ENCODE results near the gene MUC5AC. TPM values are rescaled to one million over a fixed set of nuclear protein-coding genes. Genes with fewer than 3 reads are reported as not detected.
"Not testable (repeated sequence)": the region's sequence is repeated elsewhere in the genome, so short reads cannot be mapped to it uniquely, and the experiment has no call there.

MUC5AC gene
- total RNA-seq, 1 donor from 2014 or later: not detected

GRCh38 chr11:1184139-1184538 is 26.4 kb downstream of the MUC5AC start:
- intact Hi-C loops (cut with DNase I); DNase-seq; ATAC-seq (ENCODE audit: poor library complexity): not testable (repeated sequence)

- intact Hi-C loops (cut with DNase I); ATAC-seq (ENCODE audit: poor library complexity): not testable (repeated sequence)
- DNase-seq: peak; percentile 16
Measured at GRCh38 chr11:1188451-1189130, 30.8 kb downstream of the MUC5AC start.

GRCh38 chr11:1189816-1190215 is 32.1 kb downstream of the MUC5AC start:
- intact Hi-C loops (cut with DNase I); ATAC-seq (ENCODE audit: poor library complexity): not testable (repeated sequence)
- peak; percentile 13 for DNase-seq

- ATAC-seq (ENCODE audit: poor library complexity); intact Hi-C loops (cut with DNase I): not testable (repeated sequence)
- DNase-seq: peak; percentile 23
Measured at GRCh38 chr11:1191786-1192470, 34.2 kb downstream of the MUC5AC start.

GRCh38 chr11:1192741-1193325 is 35.1 kb downstream of the MUC5AC start:
- peak; percentile 26 for DNase-seq
- intact Hi-C loops (cut with DNase I): no loop called here
- ATAC-seq (ENCODE audit: poor library complexity): no peak

GRCh38 chr11:1193326-1194230 is 35.8 kb downstream of the MUC5AC start:
- no peak for ATAC-seq (ENCODE audit: poor library complexity)
- intact Hi-C loops (cut with DNase I): no loop called here
- DNase-seq: peak; percentile 39

- intact Hi-C loops (cut with DNase I): no loop called here
- DNase-seq (peak; percentile 34), ATAC-seq (ENCODE audit: poor library complexity) (no peak)
Measured at GRCh38 chr11:1194231-1194976, 36.7 kb downstream of the MUC5AC start.

GRCh38 chr11:1194977-1195681 is 37.4 kb downstream of the MUC5AC start:
- DNase-seq: peak; percentile 31
- intact Hi-C loops (cut with DNase I): no loop called here

GRCh38 chr11:1195682-1196515 is 38.1 kb downstream of the MUC5AC start:
- ATAC-seq (ENCODE audit: poor library complexity): no peak
- intact Hi-C loops (cut with DNase I): no loop called here

More at GRCh38 chr11:1194977-1195681, 37.4 kb downstream of the MUC5AC start:
- ATAC-seq (ENCODE audit: poor library complexity): no peak

GRCh38 chr11:1196516-1197391 is 39.0 kb downstream of the MUC5AC start:
- peak; percentile 37 for DNase-seq
- intact Hi-C loops (cut with DNase I): no loop called here
- ATAC-seq (ENCODE audit: poor library complexity): no peak

More at GRCh38 chr11:1195682-1196515, 38.1 kb downstream of the MUC5AC start:
- peak; percentile 39 for DNase-seq

- DNase-seq (peak; percentile 23), ATAC-seq (ENCODE audit: poor library complexity) (no peak)
- intact Hi-C loops (cut with DNase I): no loop called here
Measured at GRCh38 chr11:1197431-1197885, 39.7 kb downstream of the MUC5AC start.

- ATAC-seq (ENCODE audit: poor library complexity) (no peak), DNase-seq (peak; percentile 34)
- intact Hi-C loops (cut with DNase I): no loop called here
Measured at GRCh38 chr11:1197886-1198560, 40.3 kb downstream of the MUC5AC start.

GRCh38 chr11:1198561-1199240 is 40.9 kb downstream of the MUC5AC start:
- ATAC-seq (ENCODE audit: poor library complexity): no peak
- peak; percentile 35 for DNase-seq
- intact Hi-C loops (cut with DNase I): no loop called here

GRCh38 chr11:1199241-1199750 is 41.5 kb downstream of the MUC5AC start:
- ATAC-seq (ENCODE audit: poor library complexity) (no peak), DNase-seq (peak; percentile 10)
- intact Hi-C loops (cut with DNase I): no loop called here
